T-helper 17 cell (primary cell): ENCODE data around the gene HOXD12. TPM values are rescaled to one million over a fixed set of nuclear protein-coding genes. Genes with fewer than 3 reads are reported as not detected.

Experiments
- ATAC-seq: fragments of 150-1000 bp; cut with Tn5 transposase; 2 replicates; pipeline ENCODE4 v1.10.0; 2021; ENCODE audit warnings: mild to moderate bottlenecking, moderate library complexity
- DNase-seq, 3 donors: peaks; one replicate each; pipeline versions ENCODE4 v3.0.0 to v3.0.0-alpha.2; 2020 to 2021
- H3K9me3 ChIP-seq: one replicate; pipeline ENCODE4 v1.7.0; 2013; ENCODE audit warnings: low read length, mild to moderate bottlenecking; ENCODE audit not compliant: control insufficient read depth, poor library complexity, severe bottlenecking
- H3K27ac Mint-ChIP-seq: one replicate; pipeline ENCODE4 v1.8.0; 2022; ENCODE audit warnings: mild to moderate bottlenecking, moderate library complexity, mixed read lengths
- H3K27me3 Mint-ChIP-seq: one replicate; pipeline ENCODE4 v1.8.0; 2022; ENCODE audit warnings: mixed read lengths
- H3K36me3 Mint-ChIP-seq: one replicate; pipeline ENCODE4 v1.8.0; 2022; ENCODE audit warnings: low read depth, mixed read lengths
- H3K4me1 Mint-ChIP-seq: one replicate; pipeline ENCODE4 v1.8.0; 2022; ENCODE audit warnings: mild to moderate bottlenecking, mixed read lengths
- H3K4me3 Mint-ChIP-seq: one replicate; pipeline ENCODE4 v1.8.0; 2022; ENCODE audit warnings: mild to moderate bottlenecking, moderate library complexity, mixed read lengths
- total RNA-seq, 4 donors: library from RNA in 2 of 4; stranded (reverse) in 2 of 4; gene quantifications; one replicate each; pipeline ENCODE4 v1.2.3 and lab custom pipeline; 2022 to 2026

Gene HOXD12
- total RNA-seq, 2 donors from 2014 or later: not detected

DNA sequence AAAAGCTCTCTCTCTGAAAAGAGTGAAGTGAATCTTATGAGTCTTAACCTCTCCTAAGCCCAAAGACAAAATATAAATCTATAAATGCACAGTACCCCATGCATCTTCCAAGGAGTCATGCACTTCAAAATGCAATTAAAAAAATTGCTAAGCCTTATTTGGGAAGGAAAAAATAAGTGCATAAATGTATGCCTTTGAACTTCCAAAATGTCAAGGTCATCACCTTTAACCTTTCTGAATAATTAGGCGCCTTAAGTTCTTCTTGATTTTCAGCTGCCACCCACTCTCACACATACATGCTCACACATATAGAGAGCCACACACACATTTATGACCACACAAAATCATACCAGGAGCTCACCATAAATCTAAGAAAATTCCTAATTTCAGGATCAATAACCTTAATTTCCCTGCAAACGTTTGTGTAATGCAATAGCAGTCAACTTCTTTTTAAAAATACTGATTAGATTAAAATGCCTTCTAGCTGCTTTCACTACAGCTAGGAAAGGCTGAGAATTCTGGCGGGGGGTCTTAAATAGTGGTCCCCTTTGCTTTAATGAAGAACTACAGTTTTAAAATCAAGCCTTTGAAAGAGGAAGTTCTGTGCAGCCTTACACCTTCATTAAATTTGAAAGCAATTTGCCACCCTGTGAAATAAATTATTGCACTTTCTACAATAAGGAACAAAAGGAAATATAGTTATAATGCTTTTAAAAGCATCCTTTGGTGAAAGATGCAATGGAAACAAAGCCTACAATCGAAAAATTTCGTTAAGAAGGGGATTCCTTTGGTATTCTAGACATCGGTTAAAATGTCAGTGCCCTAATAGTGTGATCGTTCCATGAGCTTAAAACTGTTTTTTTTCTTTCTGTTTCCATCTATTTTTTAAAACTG, 11.1 kb downstream of the HOXD12 start:
- no peak for ATAC-seq
- no peak for DNase-seq
- H3K9me3 ChIP-seq: no peaks in the 10 kb centered on the region
- Mint-ChIP-seq H3K4me1 (peaks cover 7% of the 10 kb centered on the region), H3K4me3 (no peak overlapping the region), H3K27ac (peak overlapping the region; percentile 83), H3K36me3 (peaks cover 6% of the 10 kb centered on the region), H3K27me3 (peaks cover 74% of the 10 kb centered on the region)

- H3K9me3 ChIP-seq: no peaks in the 10 kb centered on the region
- Mint-ChIP-seq H3K27me3 (peaks cover 71% of the 10 kb centered on the region), H3K36me3 (peaks cover 4% of the 10 kb centered on the region), H3K4me1 (peaks cover 2% of the 10 kb centered on the region), H3K4me3 (peak overlapping the region; percentile 12), H3K27ac (peak overlapping the region; percentile 83)
- ATAC-seq (no peak), DNase-seq (no peak)
Measured at GRCh38 chr2:176111309-176111663, 11.7 kb downstream of the HOXD12 start.

DNA sequence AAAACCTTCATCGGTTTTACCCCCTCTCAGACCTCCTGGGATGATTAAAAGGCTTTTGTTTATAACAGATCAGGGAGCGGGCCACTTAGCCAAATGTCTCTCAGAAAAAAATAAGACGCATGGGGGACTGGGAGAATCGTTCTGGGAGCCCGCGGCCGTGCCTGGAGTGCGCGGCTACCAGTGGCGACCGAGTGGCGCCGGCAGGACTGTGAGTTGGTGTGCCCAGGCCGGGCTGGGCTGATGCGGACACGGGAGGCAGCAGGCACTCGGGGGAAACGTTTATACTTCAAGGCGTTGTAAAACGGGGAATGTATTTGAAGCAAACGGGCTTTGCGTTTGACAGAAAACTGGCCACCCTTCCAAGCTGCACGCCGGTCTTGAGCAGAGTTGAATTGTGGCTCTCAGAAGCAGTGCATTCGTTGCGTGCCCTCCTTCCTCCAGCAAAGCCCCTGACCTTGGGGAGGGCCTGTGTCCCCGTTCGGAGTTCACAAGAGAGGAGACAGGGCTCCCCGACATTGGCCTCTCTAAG, 12.3 kb downstream of the HOXD12 start:
- ATAC-seq: no peak
- Mint-ChIP-seq H3K27ac (peak overlapping the region; percentile 83), H3K4me1 (no peaks in the 10 kb centered on the region), H3K27me3 (peaks cover 74% of the 10 kb centered on the region), H3K36me3 (peaks cover 4% of the 10 kb centered on the region), H3K4me3 (no peak overlapping the region)
- no peak for DNase-seq
- no peaks in the 10 kb centered on the region for H3K9me3 ChIP-seq

DNA sequence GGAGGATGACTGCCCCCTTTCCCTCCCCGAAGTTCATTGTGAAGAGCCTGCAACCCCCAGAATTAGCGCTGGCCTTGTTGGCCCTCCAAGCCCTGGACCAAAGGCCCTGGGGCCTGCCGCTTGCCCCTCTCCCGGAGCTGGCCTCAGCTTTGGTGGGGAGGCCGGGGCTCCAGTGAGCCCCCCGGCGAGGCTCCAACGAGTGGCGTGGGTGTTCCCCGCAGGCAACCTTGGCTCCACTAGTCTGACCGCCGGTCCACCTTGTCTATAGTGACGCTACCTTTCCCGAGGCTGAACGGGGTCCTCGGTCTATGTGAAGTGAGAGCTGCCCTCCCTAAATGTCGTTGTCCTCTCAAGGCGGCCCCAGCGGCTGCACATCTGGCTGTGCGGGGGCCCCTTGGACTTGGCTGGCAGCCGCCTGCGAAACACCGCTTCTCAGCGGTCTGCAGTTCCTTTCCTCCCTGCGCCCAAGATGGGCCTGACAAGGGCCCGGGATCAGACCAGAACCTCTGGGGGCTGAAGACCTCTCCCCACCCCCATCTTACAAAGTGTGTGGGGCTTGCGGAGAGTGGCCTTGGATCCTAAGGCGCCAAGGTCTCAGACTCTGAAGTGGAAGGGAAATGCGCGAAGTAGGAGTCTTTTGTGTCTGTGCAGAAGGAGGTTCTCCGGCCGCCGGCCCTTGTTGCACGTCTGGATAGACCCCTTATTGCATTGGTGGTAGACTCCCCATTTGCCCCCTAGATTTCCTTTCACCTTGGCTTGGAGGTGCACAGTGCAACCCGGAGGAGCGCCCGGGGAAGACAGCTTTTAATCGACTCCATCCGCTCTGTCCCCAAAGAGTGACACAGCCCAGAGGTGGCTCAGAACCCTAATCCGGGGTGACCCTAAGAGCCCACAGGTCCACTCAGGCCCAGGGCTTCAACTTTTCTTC, 13.0 kb downstream of the HOXD12 start:
- Mint-ChIP-seq H3K27ac (peak overlapping the region; percentile 83), H3K4me1 (no peaks in the 10 kb centered on the region), H3K27me3 (peaks cover 80% of the 10 kb centered on the region), H3K36me3 (peaks cover 4% of the 10 kb centered on the region), H3K4me3 (peak overlapping the region; percentile 36)
- DNase-seq: no peak
- ATAC-seq: no peak
- H3K9me3 ChIP-seq: no peaks in the 10 kb centered on the region

DNA sequence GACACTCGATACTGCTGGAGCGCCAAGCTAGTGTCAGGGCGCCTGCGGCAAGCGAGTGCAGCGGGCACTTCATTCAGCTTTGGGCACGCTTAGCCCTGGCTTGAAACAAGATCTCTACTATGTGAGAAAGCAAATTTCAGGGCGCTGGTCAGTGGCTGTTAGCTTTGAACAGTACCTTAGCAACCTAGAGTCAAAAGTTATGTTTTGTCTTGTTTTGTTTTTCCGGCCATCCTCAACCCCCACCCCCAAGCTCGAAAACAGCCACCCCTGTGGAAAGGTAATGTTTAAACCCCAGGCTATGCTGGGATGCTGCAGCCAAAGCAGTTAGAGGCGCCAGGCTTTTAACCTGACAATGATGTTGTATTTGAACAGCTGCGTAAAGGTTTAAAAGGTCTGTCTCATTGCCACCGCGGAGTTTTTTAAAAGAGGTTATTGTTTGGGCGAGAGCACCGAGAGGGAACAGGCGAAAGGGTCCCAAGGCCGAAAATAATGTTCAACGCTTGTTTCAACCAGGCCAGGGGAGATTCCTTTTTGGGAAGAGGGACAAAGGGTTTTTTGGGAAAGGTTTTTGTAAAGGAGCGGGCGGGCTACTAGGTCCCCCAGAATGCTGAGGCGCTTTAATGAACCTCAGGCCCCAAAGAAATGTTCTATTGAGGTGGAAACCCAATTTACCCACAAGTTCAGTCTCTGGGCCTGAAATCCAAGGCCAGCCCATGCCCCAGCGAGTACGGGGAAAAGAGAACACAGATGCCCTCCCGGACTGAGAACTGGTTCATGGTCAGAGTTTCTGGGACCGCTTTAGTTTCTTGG, 14.7 kb downstream of the HOXD12 start:
- H3K9me3 ChIP-seq: no peaks in the 10 kb centered on the region
- DNase-seq (no peak), ATAC-seq (no peak)
- H3K4me3 Mint-ChIP-seq: no peak overlapping the region
- peaks cover 87% of the 10 kb centered on the region for H3K27me3 Mint-ChIP-seq
- peaks cover 2% of the 10 kb centered on the region for H3K4me1 Mint-ChIP-seq
- peak overlapping the region; percentile 83 for H3K27ac Mint-ChIP-seq
- H3K36me3 Mint-ChIP-seq: peaks cover 4% of the 10 kb centered on the region

DNA sequence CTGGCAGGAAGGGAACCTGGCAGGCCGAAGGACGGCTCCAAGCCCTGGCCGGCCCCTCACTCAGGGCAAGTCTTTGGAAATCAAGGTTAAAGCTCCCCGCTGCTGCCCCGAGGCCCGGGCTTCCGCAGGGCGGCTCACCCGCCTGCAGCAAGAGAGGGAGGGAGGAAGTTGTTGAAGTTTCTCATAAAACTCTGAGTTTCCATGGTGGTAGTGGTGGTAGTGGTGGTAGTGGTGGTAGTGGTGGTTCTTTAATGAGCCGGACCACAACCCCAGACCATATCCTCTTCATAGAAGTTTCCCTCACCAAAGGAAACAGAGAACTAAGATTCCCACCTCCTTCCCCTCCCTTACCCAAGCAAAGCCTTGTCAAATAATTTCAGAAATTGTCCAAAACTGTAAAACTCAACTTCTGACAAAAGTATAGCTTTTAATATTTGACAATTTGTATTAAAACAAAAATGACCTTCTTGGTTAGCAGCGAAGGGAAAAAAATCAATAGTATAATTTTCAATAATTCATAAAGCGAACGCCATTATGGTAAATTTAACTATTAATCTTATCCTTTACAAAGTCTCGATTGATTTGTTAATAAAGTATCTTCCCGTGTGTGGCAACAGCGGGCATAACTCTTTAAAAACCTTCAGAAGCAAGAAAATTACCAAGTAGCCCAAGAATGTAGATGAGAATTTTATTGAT, 15.5 kb downstream of the HOXD12 start:
- Mint-ChIP-seq H3K4me3 (no peak overlapping the region), H3K27ac (peak overlapping the region; percentile 83), H3K36me3 (peaks cover 6% of the 10 kb centered on the region), H3K27me3 (peaks cover 86% of the 10 kb centered on the region), H3K4me1 (peaks cover 2% of the 10 kb centered on the region)
- DNase-seq: no peak
- H3K9me3 ChIP-seq: no peaks in the 10 kb centered on the region
- no peak for ATAC-seq

DNA sequence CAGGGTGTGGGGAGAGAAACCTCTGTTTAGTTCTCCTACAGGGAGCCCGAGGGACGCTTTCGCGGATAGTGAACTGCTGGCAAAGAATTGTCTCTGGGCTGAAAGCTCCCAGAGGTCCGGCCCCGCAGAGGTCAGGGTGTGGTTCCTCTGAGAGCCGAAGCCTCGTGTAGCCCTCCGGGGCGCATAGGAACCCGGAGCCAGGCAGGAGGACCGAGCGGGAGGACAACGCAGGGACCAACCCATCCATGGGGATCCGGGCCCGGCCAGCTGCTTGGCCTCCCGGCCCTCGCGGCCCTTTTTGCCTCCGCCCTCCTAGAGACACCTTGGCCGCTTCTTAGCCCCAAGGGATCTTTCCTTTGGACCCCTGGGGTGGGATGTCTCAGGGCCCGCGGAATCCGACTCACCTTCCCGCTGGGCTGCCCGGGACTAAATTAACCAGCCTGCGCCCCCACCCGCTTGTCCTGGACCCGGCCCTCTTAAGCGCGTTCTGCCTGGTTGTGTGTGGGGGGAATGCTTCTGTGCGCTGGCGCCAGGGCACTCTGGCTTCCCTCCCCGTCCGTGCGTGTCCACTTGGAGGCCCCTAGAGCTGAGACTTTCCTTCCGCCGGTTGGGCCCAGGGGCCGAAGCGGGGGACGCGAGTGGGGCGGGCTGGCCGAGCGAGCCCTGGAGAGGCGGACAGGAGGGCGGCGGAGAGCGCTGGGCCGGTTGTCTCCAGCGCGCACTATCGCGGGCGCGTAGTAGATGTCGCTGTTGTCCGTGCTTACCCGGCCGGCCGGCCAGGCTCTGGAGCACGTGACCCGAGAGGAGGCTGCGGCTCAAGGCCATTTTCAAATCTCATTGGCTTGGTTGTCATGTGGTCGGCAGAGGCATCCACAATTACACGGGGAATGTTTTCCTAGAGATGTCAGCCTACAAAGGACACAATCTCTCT, 16.6 kb downstream of the HOXD12 start, which contains the start of gene HOXD10:
Gene HOXD10 (plus strand): TSS at position 896 of the 931 bp plus-strand sequence. CDS start 56 bp downstream, outside the sequence.
- ATAC-seq (no peak), DNase-seq (no peak)
- Mint-ChIP-seq H3K27ac (no peak within 1 kb of the TSS), H3K27me3 (peaks cover 86% of the 10 kb centered on the region), H3K4me1 (peaks cover 2% of the 10 kb centered on the region), H3K36me3 (peaks cover 6% of the 10 kb centered on the region), H3K4me3 (peak within 1 kb of the TSS; percentile 12)
- no peaks in the 10 kb centered on the region for H3K9me3 ChIP-seq

- peak overlapping the region; percentile 12 for H3K4me3 Mint-ChIP-seq
- no peak overlapping the region for H3K27ac Mint-ChIP-seq
- DNase-seq: no peak
- ATAC-seq: no peak
- peaks cover 80% of the 10 kb centered on the region for H3K27me3 Mint-ChIP-seq
- peaks cover 2% of the 10 kb centered on the region for H3K4me1 Mint-ChIP-seq
- no peaks in the 10 kb centered on the region for H3K9me3 ChIP-seq
- peaks cover 4% of the 10 kb centered on the region for H3K36me3 Mint-ChIP-seq
Measured at GRCh38 chr2:176117162-176117822, 17.7 kb downstream of the HOXD12 start.

DNA sequence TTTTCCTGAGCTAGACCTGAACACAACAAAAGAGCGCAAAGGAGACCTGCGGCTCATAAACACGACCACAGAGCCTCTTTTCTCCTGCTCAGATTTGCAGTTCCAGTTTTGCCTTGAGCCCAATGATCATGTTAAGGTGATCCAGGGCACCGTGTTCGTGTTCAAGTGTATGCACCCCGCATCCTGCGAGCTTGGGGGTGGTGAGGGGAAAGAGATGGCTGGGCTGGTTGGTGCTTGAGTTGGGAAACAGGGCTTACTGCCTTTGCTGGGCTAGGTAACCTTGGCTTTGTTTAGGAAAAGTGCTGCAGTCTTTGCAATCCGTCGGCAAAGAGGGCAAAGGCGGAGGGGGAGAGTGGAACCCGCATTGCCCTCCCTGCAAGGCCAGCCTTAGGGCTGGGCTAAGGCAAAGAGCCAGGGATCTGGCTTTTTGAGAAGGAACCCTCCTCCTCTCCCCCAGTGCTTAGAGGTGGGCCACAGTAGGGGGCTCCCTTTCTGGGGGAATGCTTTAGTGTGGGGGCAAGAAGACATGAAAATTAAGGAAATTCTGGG, 18.3 kb downstream of the HOXD12 start:
- H3K27ac Mint-ChIP-seq: peak overlapping the region; percentile 68
- DNase-seq (no peak), ATAC-seq (no peak)
- H3K36me3 Mint-ChIP-seq: peaks cover 4% of the 10 kb centered on the region
- H3K4me1 Mint-ChIP-seq: peaks cover 2% of the 10 kb centered on the region
- H3K4me3 Mint-ChIP-seq: no peak overlapping the region
- no peaks in the 10 kb centered on the region for H3K9me3 ChIP-seq
- peaks cover 74% of the 10 kb centered on the region for H3K27me3 Mint-ChIP-seq

GRCh38 chr2:176118601-176119339, 19.2 kb downstream of the HOXD12 start:
- no peak for DNase-seq
- peaks cover 4% of the 10 kb centered on the region for H3K36me3 Mint-ChIP-seq

More at GRCh38 chr2:176118601-176119339, 19.2 kb downstream of the HOXD12 start:
- peak overlapping the region; percentile 68 for H3K27ac Mint-ChIP-seq
- H3K4me1 Mint-ChIP-seq: peaks cover 3% of the 10 kb centered on the region
- ATAC-seq: no peak
- H3K4me3 Mint-ChIP-seq: peak overlapping the region; percentile 15
- peaks cover 69% of the 10 kb centered on the region for H3K27me3 Mint-ChIP-seq
- no peaks in the 10 kb centered on the region for H3K9me3 ChIP-seq
